PC-3 (cell line): ENCODE data around the gene CBFA2T3.

Experiments
- CTCF ChIP-seq: fragments of 300-600 bp; sonication (generic); conservative IDR thresholded peaks from 2 replicates; pipeline ENCODE4 v1.5.1; 2017; ENCODE audit warnings: antibody characterized with exemption, low read depth, mild to moderate bottlenecking, low read length
- EZH2 ChIP-seq: fragments of 300-600 bp; sonication (generic); IDR thresholded peaks from one replicate; pipeline ENCODE4 v1.6.1; 2017; ENCODE audit warnings: antibody characterized with exemption, mild to moderate bottlenecking, low read length; ENCODE audit not compliant: unreplicated experiment

DNA sequence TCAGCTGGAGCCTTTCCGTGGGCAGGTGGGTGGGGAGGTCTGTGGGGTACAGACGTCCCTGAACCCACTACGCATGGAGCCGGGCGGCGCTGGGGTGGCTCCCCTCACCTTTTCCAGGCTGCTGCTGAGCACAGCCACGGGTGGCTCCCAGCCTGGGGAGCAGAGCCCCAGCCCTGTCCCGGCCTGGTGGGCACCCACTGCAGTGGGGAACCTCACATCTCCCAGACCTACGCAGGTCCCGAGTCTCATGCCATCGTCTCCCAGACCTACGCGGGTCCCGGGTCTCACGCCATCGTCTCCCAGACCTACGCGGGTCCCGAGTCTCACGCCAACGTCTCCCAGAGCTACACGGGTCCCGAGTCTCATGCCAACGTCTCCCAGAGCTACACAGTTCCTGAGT lies 148.3 kb downstream of the CBFA2T3 start:
- no peak for TF ChIP-seq CTCF
- no peak for TF ChIP-seq EZH2
